AG04450 (cell line): Measurements from ENCODE around the gene CDH4. TPM values are rescaled to one million over a fixed set of nuclear protein-coding genes. Genes with fewer than 3 reads are reported as not detected.

Experiments used
- CTCF ChIA-PET: fragments of 300-600, 350-600 bp; formaldehyde crosslinking; extraction: SDS; loops from one replicate; lab custom pipeline; 2022; ENCODE audit warnings: antibody characterized with exemption, inconsistent platforms; lab: Charles Lee
- POLR2A ChIA-PET: fragments of 350-600 bp; formaldehyde crosslinking; extraction: SDS; loops from one replicate; lab custom pipeline; 2021; ENCODE audit warnings: antibody characterized with exemption, inconsistent platforms; lab: Yijun Ruan, JAX
- DNase-seq: peaks from one replicate; pipeline ENCODE4 v3.0.0-alpha.2; 2011; ENCODE audit warnings: low read depth, low spot score
- H3K27ac ChIP-seq: one replicate; pipeline ENCODE4 v1.5.1; 2012; ENCODE audit warnings: low read depth, low read length, control low read depth
- H3K27me3 ChIP-seq: one replicate; pipeline ENCODE4 v1.6.0; 2012; ENCODE audit warnings: low read length; ENCODE audit not compliant: control insufficient read depth, insufficient read depth
- H3K4me3 ChIP-seq: 2 replicates; pipeline ENCODE4 v1.5.1; 2011; ENCODE audit warnings: mild to moderate bottlenecking, low read depth, low read length, control low read depth
- H3K9me3 ChIP-seq: 2 replicates; pipeline ENCODE4 v1.5.1; 2012; ENCODE audit warnings: low read length; ENCODE audit not compliant: control insufficient read depth, insufficient read depth
- CTCF ChIP-seq: IDR thresholded peaks from 2 replicates; pipeline ENCODE4 v1.5.1; 2011; ENCODE audit warnings: low read depth, low read length, control low read depth, inconsistent platforms
- polyA plus RNA-seq: library from polyadenylated mRNA; depleted of rRNA; stranded (reverse); fragments of >200 nt; gene quantifications from 2 replicates; pipeline ENCODE4 v1.2.3, GENCODE V29; 2011

The CDH4 gene
- polyA plus RNA-seq, 1 experiment = 1.6 TPM

DNA sequence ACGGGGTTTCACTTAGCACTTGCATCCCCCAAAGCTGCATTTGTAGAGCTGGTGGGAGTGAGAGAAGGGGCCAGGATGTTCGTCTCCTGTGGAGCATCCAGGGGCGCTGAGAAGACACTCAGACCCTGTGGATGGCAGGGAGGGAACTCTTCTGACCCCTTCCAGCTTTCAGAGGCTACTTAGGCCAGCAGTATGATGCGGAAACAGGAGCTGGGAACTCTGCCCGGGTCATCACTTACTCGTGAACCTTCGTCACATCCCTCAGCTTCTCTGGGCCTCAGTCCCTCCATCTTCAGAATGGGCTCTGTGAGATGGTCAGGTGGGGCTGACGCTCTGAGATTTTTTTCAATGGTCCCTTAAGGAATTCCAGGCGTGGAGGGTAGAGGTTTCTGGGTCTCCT is 585.1 kb downstream of the CDH4 start:
- no peak for DNase-seq
- Histone ChIP-seq H3K4me3 (no peak overlapping the region), H3K27ac (no peak overlapping the region), H3K9me3 (no peaks in the 10 kb centered on the region; the same call in 1 of the 2 replicates), H3K27me3 (no peaks in the 10 kb centered on the region)
- CTCF ChIA-PET = no interaction called here
- POLR2A ChIA-PET = no interaction called here
- TF ChIP-seq CTCF = no peak

DNA sequence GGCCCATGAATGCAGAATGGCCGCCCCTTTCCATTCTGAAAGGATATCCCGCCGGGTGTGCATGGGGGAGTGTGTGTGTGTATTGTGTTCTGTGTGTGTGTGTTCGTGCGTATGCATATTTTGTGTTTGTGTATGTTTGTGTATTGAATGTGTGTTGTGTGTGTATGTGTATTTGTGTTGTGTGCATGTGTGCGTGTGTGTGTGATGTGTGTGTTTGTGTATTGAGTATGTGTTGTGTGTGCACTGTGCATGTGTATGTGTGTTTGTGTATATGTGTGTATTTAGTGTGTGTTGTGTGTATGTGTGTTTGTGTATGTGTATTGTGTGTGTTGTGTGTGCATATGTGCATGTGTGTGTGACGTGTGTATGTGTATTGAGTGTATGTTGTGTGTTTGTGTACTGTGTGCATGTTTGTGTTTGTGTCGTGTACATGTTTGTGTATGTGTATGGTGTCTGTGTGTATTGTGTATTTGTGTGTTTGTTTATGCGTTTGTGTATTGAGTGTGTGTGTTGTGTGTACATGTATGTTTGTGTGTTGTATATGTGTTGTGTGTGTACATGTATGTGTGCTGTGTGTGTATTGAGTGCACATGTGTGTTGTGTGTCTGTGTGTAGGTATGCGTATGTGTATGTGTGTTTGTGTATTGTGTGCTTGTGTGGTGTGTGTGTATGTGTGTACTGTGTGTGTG is 587.3 kb downstream of the CDH4 start:
- ChIA-PET POLR2A (no interaction called here), CTCF (interaction anchor here (0.7 kb wide), 1 partner anchor 51 kb away, joined by 5 read pairs; no protein-coding TSS in a partner anchor)
- Histone ChIP-seq H3K27ac (no peak overlapping the region), H3K9me3 (no peaks in the 10 kb centered on the region; the same call in 1 of the 2 replicates), H3K4me3 (no peak overlapping the region), H3K27me3 (no peaks in the 10 kb centered on the region)
- DNase-seq = no peak
- TF ChIP-seq CTCF = no peak

DNA sequence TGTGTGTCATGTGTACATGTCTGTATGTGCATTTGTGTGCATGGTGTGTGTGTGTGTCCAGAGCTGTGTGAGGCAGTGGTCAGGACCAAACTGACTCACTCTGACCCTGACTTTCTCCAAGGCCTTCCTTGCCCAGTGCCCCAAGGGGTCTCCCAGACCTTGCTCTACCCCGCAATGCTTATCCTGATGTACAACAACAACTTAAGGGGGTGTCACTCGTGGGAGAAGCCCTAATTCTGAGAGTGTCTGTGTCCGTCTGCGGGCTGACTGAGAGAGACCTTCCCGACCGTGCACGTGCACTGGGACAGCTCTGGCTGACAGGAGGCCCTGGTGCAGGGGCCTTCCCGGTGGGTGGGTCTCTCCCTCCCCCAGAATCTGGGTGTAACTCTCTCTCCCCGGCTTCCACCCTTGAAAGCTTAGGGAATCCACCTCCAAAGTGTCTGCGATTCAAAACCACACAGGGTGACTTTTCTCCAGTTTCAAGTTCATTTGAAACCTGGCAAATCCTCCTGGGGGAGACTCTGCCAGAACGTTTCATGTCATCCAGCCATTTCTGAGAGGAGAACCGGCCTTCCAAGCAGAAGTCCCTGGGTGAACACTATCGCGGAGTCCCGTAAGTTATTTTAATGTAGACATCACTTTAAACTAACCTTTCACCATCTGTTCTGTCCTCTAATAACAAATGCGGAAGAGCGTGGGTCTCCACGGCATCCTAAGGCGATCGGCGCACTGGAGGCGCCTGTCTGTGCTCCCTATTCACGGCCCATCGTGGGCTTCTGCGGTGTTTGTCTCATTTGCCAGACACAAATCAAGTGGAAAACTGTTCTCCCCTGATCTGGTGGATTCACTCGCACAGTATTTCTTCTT is 588.1 kb downstream of the CDH4 start:
- Histone ChIP-seq H3K4me3 (no peak overlapping the region), H3K27ac (no peak overlapping the region), H3K9me3 (no peaks in the 10 kb centered on the region; the same call in 1 of the 2 replicates), H3K27me3 (no peaks in the 10 kb centered on the region)
- no peak for TF ChIP-seq CTCF
- DNase-seq = no peak
- POLR2A ChIA-PET = no interaction called here
- CTCF ChIA-PET = no interaction called here

GRCh38 chr20:61840779-61841455 is 588.9 kb downstream of the CDH4 start:
- no peak for DNase-seq
- Histone ChIP-seq H3K27ac (no peak overlapping the region), H3K27me3 (no peaks in the 10 kb centered on the region), H3K4me3 (no peak overlapping the region), H3K9me3 (no peaks in the 10 kb centered on the region; the same call in 1 of the 2 replicates)
- ChIA-PET POLR2A (no interaction called here), CTCF (no interaction called here)
- no peak for TF ChIP-seq CTCF
